ENCODE results near the gene BCAR3. TPM values are rescaled to one million over a fixed set of nuclear protein-coding genes. Genes with fewer than 3 reads are reported as not detected.

Gene BCAR3
- total RNA-seq, 4 donors from 2014 or later, result 20.2 to 47.2 (median 32.3) TPM

DNA sequence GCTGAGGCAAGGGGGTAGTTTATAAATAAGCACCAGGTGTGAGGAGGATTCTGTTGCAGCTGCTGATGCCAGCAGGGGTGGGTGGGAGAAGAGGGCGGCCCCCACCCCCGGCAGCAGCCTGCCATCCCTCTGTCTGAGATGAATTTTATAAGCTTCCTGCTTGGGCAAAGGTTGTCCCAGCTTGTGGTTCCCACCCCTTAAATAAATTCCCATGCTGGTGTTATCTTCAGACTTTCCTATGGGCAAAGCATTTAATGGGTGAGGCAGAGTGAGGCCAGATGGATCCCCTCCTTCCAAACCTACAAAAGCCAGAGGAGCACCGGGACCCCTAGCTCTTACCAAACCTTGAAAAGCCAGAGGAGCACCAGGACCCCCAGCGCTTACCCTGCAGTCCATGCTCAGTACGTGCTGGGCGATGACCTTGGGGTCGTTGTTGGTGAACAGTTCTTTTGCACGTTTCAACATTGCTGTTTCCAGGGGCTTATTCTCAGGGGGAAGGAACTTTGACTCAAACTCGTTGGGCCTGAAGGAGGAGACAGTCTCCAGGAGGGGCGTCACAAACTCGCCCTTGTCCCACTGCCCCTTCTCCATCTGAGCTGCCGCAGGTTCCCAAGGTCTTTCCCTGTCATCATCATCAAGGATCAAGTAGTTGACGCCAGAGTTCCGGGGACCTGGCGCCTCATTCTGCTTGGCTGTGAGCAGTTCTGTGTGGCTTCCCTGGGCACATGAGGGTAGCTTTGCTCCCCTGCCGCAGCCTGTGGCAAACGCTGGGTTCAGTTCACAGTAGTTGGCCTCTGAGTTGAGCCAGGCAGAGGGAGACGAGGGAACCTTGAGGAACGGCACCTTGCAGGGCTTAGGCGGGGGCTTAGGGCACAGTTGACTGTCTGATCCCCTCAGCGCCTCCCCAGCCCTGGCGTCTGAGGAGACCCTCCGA is 99.5 kb downstream of the BCAR3 start:
- Histone ChIP-seq H3K4me1 (peaks cover 24 to 36% (median 28%) of the 10 kb centered on the region in 4 donors), H3K27ac (replicated peaks in 1 of 4) (no peak overlapping the region), H3K9me3 (no peaks in the 10 kb centered on the region), H3K36me3 (peaks cover 17 to 75% (median 51%) of the 10 kb centered on the region in 4 donors), H3K27me3 (no peaks in the 10 kb centered on the region), H3K4me3 (no peak overlapping the region)
- 96% methylated on average over 22 of the region's 23 CpGs for WGBS
- TF ChIP-seq POLR2AphosphoS5 (IDR thresholded peaks at IDR 0.05), result no peak
- TF ChIP-seq, protein P1, sequence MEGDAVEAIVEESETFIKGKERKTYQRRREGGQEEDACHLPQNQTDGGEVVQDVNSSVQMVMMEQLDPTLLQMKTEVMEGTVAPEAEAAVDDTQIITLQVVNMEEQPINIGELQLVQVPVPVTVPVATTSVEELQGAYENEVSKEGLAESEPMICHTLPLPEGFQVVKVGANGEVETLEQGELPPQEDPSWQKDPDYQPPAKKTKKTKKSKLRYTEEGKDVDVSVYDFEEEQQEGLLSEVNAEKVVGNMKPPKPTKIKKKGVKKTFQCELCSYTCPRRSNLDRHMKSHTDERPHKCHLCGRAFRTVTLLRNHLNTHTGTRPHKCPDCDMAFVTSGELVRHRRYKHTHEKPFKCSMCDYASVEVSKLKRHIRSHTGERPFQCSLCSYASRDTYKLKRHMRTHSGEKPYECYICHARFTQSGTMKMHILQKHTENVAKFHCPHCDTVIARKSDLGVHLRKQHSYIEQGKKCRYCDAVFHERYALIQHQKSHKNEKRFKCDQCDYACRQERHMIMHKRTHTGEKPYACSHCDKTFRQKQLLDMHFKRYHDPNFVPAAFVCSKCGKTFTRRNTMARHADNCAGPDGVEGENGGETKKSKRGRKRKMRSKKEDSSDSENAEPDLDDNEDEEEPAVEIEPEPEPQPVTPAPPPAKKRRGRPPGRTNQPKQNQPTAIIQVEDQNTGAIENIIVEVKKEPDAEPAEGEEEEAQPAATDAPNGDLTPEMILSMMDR (IDR thresholded peaks at IDR 0.05), result no peak
- TF ChIP-seq POLR2A (IDR thresholded peaks at IDR 0.05; ENCODE audit: low read depth), result no peak
- TF ChIP-seq EP300 (IDR thresholded peaks at IDR 0.05), result no peak
- intact Hi-C loops (cut with DNase I), result no loop called here
- DNase-seq (ENCODE audit: extremely low spot score), result no peak

DNA sequence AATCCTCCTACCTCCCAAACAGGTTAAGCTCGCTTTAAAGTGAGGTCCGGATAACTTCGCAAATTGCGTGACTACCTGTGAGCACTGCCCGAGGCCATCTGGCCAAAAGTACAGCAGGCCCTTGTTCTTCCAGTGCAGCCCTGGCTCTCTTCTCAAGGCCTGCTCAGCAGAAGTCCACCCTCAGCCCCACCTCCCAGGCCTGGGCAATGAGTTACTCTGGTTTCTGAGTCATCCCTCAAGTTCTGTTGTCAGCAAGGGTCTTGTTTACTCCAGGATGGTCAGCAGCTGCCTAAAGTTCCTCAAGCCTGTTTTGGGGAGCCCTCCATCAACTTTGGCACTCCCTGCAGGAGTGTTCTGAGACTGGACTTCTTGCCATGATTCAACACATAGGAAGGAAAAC is 101.7 kb downstream of the BCAR3 start:
- DNase-seq (ENCODE audit: extremely low spot score), result no peak
- intact Hi-C loops (cut with DNase I), result no loop called here
- TF ChIP-seq, protein P1 (IDR thresholded peaks at IDR 0.05), result no peak
- TF ChIP-seq EP300 (IDR thresholded peaks at IDR 0.05) (no peak), POLR2AphosphoS5 (IDR thresholded peaks at IDR 0.05) (no peak), POLR2A (IDR thresholded peaks at IDR 0.05; ENCODE audit: low read depth) (no peak)
- peaks cover 26 to 78% (median 57%) of the 10 kb centered on the region in 4 donors for H3K36me3 ChIP-seq
- H3K27me3 ChIP-seq, result no peaks in the 10 kb centered on the region
- peak overlapping the region in 3 of 4 donors; percentile 8 to 37 (median 32) for H3K27ac ChIP-seq (replicated peaks in 1 of 4)
- no peak overlapping the region for H3K4me3 ChIP-seq
- WGBS, result 91% methylated on average over 5 of the region's 5 CpGs
- H3K9me3 ChIP-seq, result no peaks in the 10 kb centered on the region
- peaks cover 15 to 41% (median 23%) of the 10 kb centered on the region in 4 donors for H3K4me1 ChIP-seq

DNA sequence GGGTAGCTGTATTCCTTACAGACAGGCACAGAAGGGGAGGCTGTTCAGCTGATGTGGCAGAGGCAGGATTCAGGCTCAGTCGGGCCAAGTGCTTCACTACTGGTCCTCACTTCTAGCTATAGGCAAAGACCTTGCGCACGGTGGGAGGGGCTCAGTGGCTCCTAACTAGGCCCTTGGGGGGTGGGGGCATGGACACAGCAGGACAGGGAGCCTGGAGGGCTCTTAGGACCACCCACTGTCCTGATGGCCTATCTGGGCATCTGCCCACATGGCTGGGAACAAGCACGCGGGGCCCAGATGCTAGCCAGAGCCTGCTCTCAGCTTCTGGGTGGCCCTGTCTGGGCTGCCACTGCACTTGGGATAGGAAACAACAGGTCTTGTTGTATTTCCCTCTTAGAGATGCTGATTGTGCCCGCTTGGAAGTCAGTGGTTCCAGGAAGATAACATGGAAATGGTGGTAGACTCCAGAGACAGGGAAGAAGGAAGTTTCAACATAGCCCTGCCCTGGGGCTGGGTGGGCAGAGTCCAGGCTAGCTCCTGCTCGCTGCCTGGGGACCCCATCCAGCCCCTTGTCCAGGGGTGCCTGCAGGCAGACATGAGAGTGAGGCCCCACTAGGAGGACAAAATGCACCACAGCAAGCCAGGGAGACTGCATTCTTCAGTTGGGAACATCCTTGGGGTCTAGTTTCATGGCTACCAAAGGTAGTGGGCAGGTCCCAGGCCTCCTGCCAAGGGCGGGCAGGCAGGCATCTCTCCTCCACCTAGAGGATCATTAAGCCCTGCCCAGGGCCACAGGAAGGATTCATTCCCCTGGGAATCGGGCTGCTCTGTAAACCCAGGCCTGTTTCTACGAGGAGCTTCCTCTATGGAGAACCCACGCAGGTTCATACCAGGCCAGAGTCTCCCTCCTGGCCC is 102.5 kb downstream of the BCAR3 start:
- no peak for TF ChIP-seq POLR2A (IDR thresholded peaks at IDR 0.05; ENCODE audit: low read depth)
- TF ChIP-seq EP300 (IDR thresholded peaks at IDR 0.05), result no peak
- no peak for TF ChIP-seq POLR2AphosphoS5 (IDR thresholded peaks at IDR 0.05)
- TF ChIP-seq, protein P1 (IDR thresholded peaks at IDR 0.05), result no peak
- Histone ChIP-seq H3K4me1 (peaks cover 9 to 39% (median 17%) of the 10 kb centered on the region in 4 donors), H3K36me3 (peaks cover 31 to 83% (median 63%) of the 10 kb centered on the region in 4 donors), H3K9me3 (no peaks in the 10 kb centered on the region), H3K27ac (replicated peaks in 1 of 4) (peak overlapping the region in 3 of 4 donors; percentile 8 to 37 (median 32)), H3K4me3 (no peak overlapping the region), H3K27me3 (no peaks in the 10 kb centered on the region)
- intact Hi-C loops (cut with DNase I), result no loop called here
- 90% methylated on average over 2 of the region's 11 CpGs for WGBS
- DNase-seq (ENCODE audit: extremely low spot score), result peak; percentile 75

DNA sequence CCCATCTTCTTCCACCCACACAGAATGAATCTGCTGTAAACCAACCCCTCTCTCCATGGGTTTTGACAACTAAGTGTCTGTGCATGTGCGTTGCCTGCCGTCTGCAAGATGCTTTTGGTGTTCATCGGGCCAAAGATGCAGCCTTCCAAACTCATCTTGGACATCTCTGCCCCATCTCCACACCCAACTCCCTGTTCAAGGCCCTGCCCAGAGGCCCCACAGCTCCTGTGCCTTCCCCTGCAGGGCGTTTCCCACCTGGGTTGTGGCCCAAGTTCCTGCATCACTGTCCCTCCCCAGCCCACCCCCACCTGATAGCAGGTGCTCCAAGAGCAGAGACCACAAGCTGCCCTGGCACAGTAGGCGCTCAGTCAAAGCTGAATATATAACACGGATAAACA is 103.2 kb downstream of the BCAR3 start:
- intact Hi-C loops (cut with DNase I), result no loop called here
- Histone ChIP-seq H3K27ac (replicated peaks in 1 of 4) (no peak overlapping the region), H3K36me3 (peaks cover 26 to 79% (median 60%) of the 10 kb centered on the region in 4 donors), H3K9me3 (no peaks in the 10 kb centered on the region), H3K4me3 (no peak overlapping the region), H3K4me1 (peaks cover 9 to 33% (median 13%) of the 10 kb centered on the region in 4 donors), H3K27me3 (no peaks in the 10 kb centered on the region)
- DNase-seq (ENCODE audit: extremely low spot score), result no peak
- TF ChIP-seq, protein P1 (IDR thresholded peaks at IDR 0.05), result no peak
- no peak for TF ChIP-seq POLR2A (IDR thresholded peaks at IDR 0.05; ENCODE audit: low read depth)
- TF ChIP-seq EP300 (IDR thresholded peaks at IDR 0.05), result no peak
- 94% methylated on average over 6 of the region's 6 CpGs for WGBS

All from esophagus muscularis mucosa (tissue), 4 donors.